ENCODE data around the gene CCDC146.
"Not testable (repeated sequence)": the region's sequence is repeated elsewhere in the genome, so short reads cannot be mapped to it uniquely, and the experiment has no call there.

DNA sequence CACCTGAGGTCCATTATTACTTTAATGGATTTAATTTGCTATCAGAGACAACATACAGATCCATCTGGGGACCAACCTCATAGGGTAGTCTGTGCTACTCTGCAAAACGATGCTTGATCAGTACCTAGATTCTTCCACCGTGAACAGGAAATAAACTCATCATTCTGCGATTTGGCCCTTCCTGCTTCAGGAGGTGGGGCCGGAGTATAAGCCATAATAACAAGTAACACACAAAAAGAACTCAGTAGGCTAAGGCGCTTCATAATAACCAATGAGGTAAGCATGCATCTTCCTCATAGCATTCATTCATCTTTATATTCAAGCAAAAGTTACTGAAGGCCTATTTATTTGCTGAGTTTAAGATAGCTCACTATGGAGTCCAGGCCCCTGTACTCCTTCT lies 42.8 kb upstream of the CCDC146 start:
- TF ChIP-seq POLR2A (IDR thresholded peaks at IDR 0.05; ENCODE audit: low read depth, low read length); POLR2AphosphoS5 (IDR thresholded peaks at IDR 0.05; ENCODE audit: low read depth, low read length); TAF1 (IDR thresholded peaks at IDR 0.05; ENCODE audit: borderline replicate concordance, low read depth, low read length): not testable (repeated sequence)

All from GM12892 (cell line).